H9 (cell line): ENCODE data around the gene ANKRD35. TPM values are rescaled to one million over a fixed set of nuclear protein-coding genes. Genes with fewer than 3 reads are reported as not detected.

Experiments
- DNase-seq: peaks from one replicate; pipeline ENCODE4 v3.0.0-alpha.2; 2017
- H2AFZ ChIP-seq: one replicate; pipeline ENCODE4 v1.6.1; 2013; ENCODE audit warnings: mild to moderate bottlenecking, low read length, control low read depth, moderate library complexity
- H2AK5ac ChIP-seq: 2 replicates; pipeline ENCODE4 v1.6.1; 2013; ENCODE audit warnings: low read length, control low read depth, mixed read lengths; ENCODE audit not compliant: insufficient read length
- H2BK120ac ChIP-seq: one replicate; pipeline ENCODE4 v1.6.1; 2013; ENCODE audit warnings: low read depth, mild to moderate bottlenecking, low read length, control low read depth, inconsistent platforms; ENCODE audit not compliant: poor library complexity, severe bottlenecking
- H2BK12ac ChIP-seq: 2 replicates; pipeline ENCODE4 v1.6.1; 2013; ENCODE audit warnings: low read length, control low read depth, mixed read lengths, low read depth; ENCODE audit not compliant: insufficient read length
- H2BK15ac ChIP-seq: 2 replicates; pipeline ENCODE4 v1.6.1; 2013; ENCODE audit warnings: low read depth, low read length, control low read depth
- H2BK20ac ChIP-seq: one replicate; pipeline ENCODE4 v1.6.1; 2013; ENCODE audit warnings: low read depth, mild to moderate bottlenecking, low read length, control low read depth, inconsistent platforms; ENCODE audit not compliant: poor library complexity, severe bottlenecking
- H2BK5ac ChIP-seq: 2 replicates; pipeline ENCODE4 v1.6.1; 2013; ENCODE audit warnings: low read length, control low read depth, mixed read lengths; ENCODE audit not compliant: insufficient read length
- H3K14ac ChIP-seq: 2 replicates; pipeline ENCODE4 v1.6.1; 2013; ENCODE audit warnings: low read length, control low read depth; ENCODE audit not compliant: insufficient read depth
- H3K18ac ChIP-seq: 2 replicates; pipeline ENCODE4 v1.6.1; 2013; ENCODE audit warnings: low read depth, mild to moderate bottlenecking, mixed read lengths, low read length, control low read depth; ENCODE audit not compliant: insufficient read length
- H3K23ac ChIP-seq: 2 replicates; pipeline ENCODE4 v1.6.1; 2013; ENCODE audit warnings: low read length, control low read depth, mixed read lengths, low read depth; ENCODE audit not compliant: insufficient read length
- H3K23me2 ChIP-seq: 2 replicates; pipeline ENCODE4 v1.6.1; 2013; ENCODE audit warnings: low read depth, mild to moderate bottlenecking, mixed read lengths, low read length, control low read depth; ENCODE audit not compliant: insufficient read length, poor library complexity, severe bottlenecking
- H3K27ac ChIP-seq: 2 replicates; pipeline ENCODE4 v1.5.1; 2013; ENCODE audit warnings: low read length, control low read depth, mixed read lengths, low read depth; ENCODE audit not compliant: insufficient read length
- H3K27me3 ChIP-seq: 2 replicates; pipeline ENCODE4 v1.6.1; 2013; ENCODE audit warnings: low read length, control low read depth, inconsistent platforms; ENCODE audit not compliant: insufficient read depth
- H3K4ac ChIP-seq: 2 replicates; pipeline ENCODE4 v1.6.1; 2013; ENCODE audit warnings: low read depth, mild to moderate bottlenecking, control low read depth, inconsistent platforms, low read length, moderate library complexity
- H3K4me1 ChIP-seq: 2 replicates; pipeline ENCODE4 v1.6.1; 2013; ENCODE audit warnings: low read length, control low read depth, inconsistent platforms; ENCODE audit not compliant: insufficient read depth
- H3K4me2 ChIP-seq: 2 replicates; pipeline ENCODE4 v1.6.1; 2013; ENCODE audit warnings: low read length, control low read depth, mixed read lengths; ENCODE audit not compliant: insufficient read length, insufficient read depth
- H3K56ac ChIP-seq: 2 replicates; pipeline ENCODE4 v1.6.1; 2013; ENCODE audit warnings: low read depth, mild to moderate bottlenecking, mixed read lengths, low read length, control low read depth; ENCODE audit not compliant: insufficient read length
- H3K79me1 ChIP-seq: 2 replicates; pipeline ENCODE4 v1.6.1; 2013; ENCODE audit warnings: low read depth, mild to moderate bottlenecking, moderate library complexity, low read length, control low read depth, inconsistent platforms; ENCODE audit not compliant: insufficient read depth, poor library complexity, severe bottlenecking
- H3K79me2 ChIP-seq: 2 replicates; pipeline ENCODE4 v1.6.1; 2013; ENCODE audit warnings: low read length, control low read depth, inconsistent platforms; ENCODE audit not compliant: insufficient read depth
- H3K9ac ChIP-seq: 2 replicates; pipeline ENCODE4 v1.6.1; 2013; ENCODE audit warnings: low read length, control low read depth, mixed read lengths; ENCODE audit not compliant: insufficient read length; ENCODE audit errors: extremely low read depth
- H3K9me3 ChIP-seq: one replicate; pipeline ENCODE4 v1.6.1; 2013; ENCODE audit warnings: low read depth, low read length, inconsistent platforms; ENCODE audit not compliant: control insufficient read depth
- H3T11ph ChIP-seq: one replicate; pipeline ENCODE4 v1.6.1; 2013; ENCODE audit warnings: mild to moderate bottlenecking, low read length, control low read depth, inconsistent platforms
- H4K20me1 ChIP-seq: one replicate; pipeline ENCODE4 v1.6.1; 2013; ENCODE audit not compliant: control insufficient read depth, insufficient read length, insufficient read depth
- H4K5ac ChIP-seq: 2 replicates; pipeline ENCODE4 v1.6.1; 2013; ENCODE audit warnings: low read depth, mild to moderate bottlenecking, mixed read lengths, low read length, control low read depth; ENCODE audit not compliant: insufficient read length
- H4K8ac ChIP-seq: replicated peaks from 2 replicates; pipeline ENCODE4 v1.6.1; 2013; ENCODE audit warnings: low read length, control low read depth, mixed read lengths, low read depth; ENCODE audit not compliant: insufficient read length
- H4K91ac ChIP-seq: 2 replicates; pipeline ENCODE4 v1.6.1; 2013; ENCODE audit warnings: low read depth, mild to moderate bottlenecking, moderate library complexity, mixed read lengths, low read length, control low read depth; ENCODE audit not compliant: insufficient read length
- H3K27ac Mint-ChIP-seq, 3 experiments: 2 replicates in 2 of 3; 3 replicates in 1 of 3; pipeline ENCODE4 v1.8.0; 2020 to 2021; ENCODE audit warnings: mixed read lengths in 3 of 3, mild to moderate bottlenecking in 1 of 3, moderate library complexity in 1 of 3
- H3K27me3 Mint-ChIP-seq: 2 replicates; pipeline ENCODE4 v1.8.0; 2021; ENCODE audit warnings: low read depth, mild to moderate bottlenecking, moderate library complexity, mixed read lengths
- H3K36me3 Mint-ChIP-seq, 3 experiments: 2 replicates in 2 of 3; 3 replicates in 1 of 3; pipeline ENCODE4 v1.8.0; 2020 to 2021; ENCODE audit warnings: low read depth in 3 of 3, mixed read lengths in 3 of 3; ENCODE audit not compliant: insufficient read depth in 1 of 3
- H3K4me1 Mint-ChIP-seq, 2 experiments: 2 replicates each; pipeline ENCODE4 v1.8.0; 2020; ENCODE audit warnings: mixed read lengths in 2 of 2
- H3K4me3 Mint-ChIP-seq, 2 experiments: 2 replicates in 1 of 2; 3 replicates in 1 of 2; pipeline ENCODE4 v1.8.0; 2020 to 2021; ENCODE audit warnings: mild to moderate bottlenecking in 2 of 2, mixed read lengths in 2 of 2, moderate library complexity in 1 of 2
- H3K9me3 Mint-ChIP-seq, 2 experiments: 2 replicates in 1 of 2; 3 replicates in 1 of 2; pipeline ENCODE4 v1.8.0; 2020; ENCODE audit warnings: mild to moderate bottlenecking in 2 of 2, mixed read lengths in 2 of 2, moderate library complexity in 1 of 2
- CTCF ChIP-seq: fragments of 200-600 bp; sonication (generic); conservative IDR thresholded peaks from 3 replicates; pipeline ENCODE4 v1.8.0; 2021; ENCODE audit warnings: antibody characterized with exemption, mild to moderate bottlenecking
- WGBS: extraction: QIAGEN DNeasy Blood & Tissue Kit; methylation state at CpG from one replicate; pipeline ENCODE4 v1.1.7; 2013; ENCODE audit warnings: missing lambda C conversion rate, low lambda C conversion rate, mixed read lengths; ENCODE audit not compliant: insufficient read length; ENCODE audit errors: extremely low coverage; 5-methylcytosine and 5-hydroxymethylcytosine counted together
- total RNA-seq: library from RNA; stranded (reverse); gene quantifications from 2 replicates; pipeline ENCODE4 v1.2.1, GENCODE V29; 2021

ANKRD35 gene
- total RNA-seq, 1 experiment from 2014 or later: 0.28 TPM

GRCh38 chr1:145926686-145927062 is 41.0 kb upstream of the ANKRD35 start:
- no peaks in the 10 kb centered on the region; a peak in 1 of 5 replicates for H3K9me3 Mint-ChIP-seq
- no peak overlapping the region for H2AFZ ChIP-seq

More at GRCh38 chr1:145926686-145927062, 41.0 kb upstream of the ANKRD35 start:
- no peak for DNase-seq
- no peaks in the 10 kb centered on the region for H3K79me1 ChIP-seq
- no peak overlapping the region for H3K4ac ChIP-seq
- H2BK12ac ChIP-seq: no peak overlapping the region
- H3K9me3 ChIP-seq: no peaks in the 10 kb centered on the region
- no peaks in the 10 kb centered on the region for H4K20me1 ChIP-seq
- peak overlapping the region; percentile 83; the same call in 1 of the 2 replicates for H3K14ac ChIP-seq
- H3K23ac ChIP-seq: no peak overlapping the region
- H4K91ac ChIP-seq: no peak overlapping the region
- Mint-ChIP-seq H3K27me3 (no peaks in the 10 kb centered on the region), H3K36me3 (peaks cover 2 to 10% (median 9%) of the 10 kb centered on the region in 3 experiments; a peak in 5 of 7 replicates), H3K27ac (0 out of 7 replicates have a peak overlapping the region, but pooled peaks of 1 of the 3 experiments have one; percentile 48), H3K4me1 (peaks cover 3 to 7% of the 10 kb centered on the region in 2 experiments), H3K4me3 (no peak overlapping the region)
- no peaks in the 10 kb centered on the region for H3K23me2 ChIP-seq
- H3T11ph ChIP-seq: no peak overlapping the region
- no peak overlapping the region for H2BK5ac ChIP-seq
- peak overlapping the region; percentile 88 for H3K4me2 ChIP-seq
- WGBS: no CpG with 5 or more reads among the region's 19 CpGs
- H3K79me2 ChIP-seq: peaks cover 4% of the 10 kb centered on the region; the same call in 1 of the 2 replicates
- peak overlapping the region; percentile 82 for H3K9ac ChIP-seq
- TF ChIP-seq CTCF: no peak
- no peak overlapping the region for H4K5ac ChIP-seq
- peaks cover 4% of the 10 kb centered on the region for H3K4me1 ChIP-seq
- H3K27me3 ChIP-seq: no peaks in the 10 kb centered on the region
- H3K56ac ChIP-seq: no peak overlapping the region
- H3K27ac ChIP-seq: no peak overlapping the region
- no peak overlapping the region for H2BK20ac ChIP-seq
- H4K8ac ChIP-seq: no peak overlapping the region
- H2AK5ac ChIP-seq: no peak overlapping the region
- no peak overlapping the region for H2BK120ac ChIP-seq
- H2BK15ac ChIP-seq: no peak overlapping the region
- no peak overlapping the region for H3K18ac ChIP-seq
